ENCODE results near the gene PLA2G4A. TPM values are rescaled to one million over a fixed set of nuclear protein-coding genes. Genes with fewer than 3 reads are reported as not detected.

Gene PLA2G4A
- total RNA-seq, 4 donors from 2014 or later, result 3.0 to 4.6 (median 4.1) TPM

DNA sequence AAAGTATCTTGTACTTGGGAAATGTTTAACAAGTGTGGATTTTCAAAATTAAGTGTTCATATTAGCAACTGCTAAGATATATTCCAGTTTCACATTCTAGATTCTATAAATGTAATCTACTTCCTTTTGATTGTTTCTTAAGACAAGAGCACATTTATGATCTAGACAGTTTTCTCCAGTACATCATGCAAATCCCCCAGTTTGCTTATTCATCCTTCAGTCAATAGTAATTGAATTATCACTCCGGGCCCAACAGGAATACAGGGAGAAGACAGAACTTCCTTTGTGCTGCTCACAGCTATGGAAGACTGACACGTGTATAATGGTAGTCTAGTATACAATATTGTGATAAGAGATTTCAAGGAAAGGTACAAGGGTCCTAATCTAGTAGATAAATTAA is 14.5 kb downstream of the PLA2G4A start:
- H3K9me3 ChIP-seq, result no peaks in the 10 kb centered on the region
- 74% methylated on average over 2 of the region's 2 CpGs for WGBS
- no peak overlapping the region for H3K27ac ChIP-seq (replicated peaks in 1 of 4)
- H3K36me3 ChIP-seq, result no peaks in the 10 kb centered on the region
- no peak overlapping the region for H3K4me3 ChIP-seq
- intact Hi-C loops (cut with DNase I), result no loop called here
- no peak for TF ChIP-seq POLR2A (IDR thresholded peaks at IDR 0.05; ENCODE audit: low read depth)
- TF ChIP-seq POLR2AphosphoS5 (IDR thresholded peaks at IDR 0.05), result no peak
- TF ChIP-seq EP300 (IDR thresholded peaks at IDR 0.05), result no peak
- peaks cover 0 to 34% (median 19%) of the 10 kb centered on the region in 4 donors for H3K4me1 ChIP-seq
- no peaks in the 10 kb centered on the region for H3K27me3 ChIP-seq
- DNase-seq (ENCODE audit: extremely low spot score), result no peak

DNA sequence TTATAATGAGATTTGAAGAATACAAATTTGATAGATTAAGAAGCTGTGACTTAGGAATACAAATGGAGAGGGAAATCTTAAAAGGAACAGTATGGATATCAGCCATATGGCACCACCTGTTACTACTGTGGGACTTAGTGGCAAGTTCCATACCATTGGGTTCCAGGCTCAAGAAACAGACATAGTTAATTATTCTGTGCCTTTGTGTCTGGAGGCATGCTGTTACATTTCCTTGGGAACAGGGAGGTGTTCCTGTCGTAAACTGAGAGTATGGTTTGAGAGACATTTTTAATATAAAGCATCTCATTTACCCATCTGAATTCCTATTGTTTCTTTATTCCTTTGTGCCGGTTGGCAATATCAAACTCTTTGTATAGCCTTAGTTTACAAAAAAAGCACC is 15.2 kb downstream of the PLA2G4A start:
- intact Hi-C loops (cut with DNase I), result no loop called here
- Histone ChIP-seq H3K27ac (replicated peaks in 1 of 4) (no peak overlapping the region), H3K4me3 (no peak overlapping the region), H3K36me3 (no peaks in the 10 kb centered on the region), H3K4me1 (peaks cover 0 to 34% (median 16%) of the 10 kb centered on the region in 4 donors), H3K9me3 (no peaks in the 10 kb centered on the region), H3K27me3 (no peaks in the 10 kb centered on the region)
- no peak for DNase-seq (ENCODE audit: extremely low spot score)
- WGBS, result 88% methylated on average over 2 of the region's 2 CpGs
- TF ChIP-seq POLR2A (IDR thresholded peaks at IDR 0.05; ENCODE audit: low read depth) (no peak), EP300 (IDR thresholded peaks at IDR 0.05) (no peak), CTCF (IDR thresholded peaks at IDR 0.05) (no peak), POLR2AphosphoS5 (IDR thresholded peaks at IDR 0.05) (no peak)

DNA sequence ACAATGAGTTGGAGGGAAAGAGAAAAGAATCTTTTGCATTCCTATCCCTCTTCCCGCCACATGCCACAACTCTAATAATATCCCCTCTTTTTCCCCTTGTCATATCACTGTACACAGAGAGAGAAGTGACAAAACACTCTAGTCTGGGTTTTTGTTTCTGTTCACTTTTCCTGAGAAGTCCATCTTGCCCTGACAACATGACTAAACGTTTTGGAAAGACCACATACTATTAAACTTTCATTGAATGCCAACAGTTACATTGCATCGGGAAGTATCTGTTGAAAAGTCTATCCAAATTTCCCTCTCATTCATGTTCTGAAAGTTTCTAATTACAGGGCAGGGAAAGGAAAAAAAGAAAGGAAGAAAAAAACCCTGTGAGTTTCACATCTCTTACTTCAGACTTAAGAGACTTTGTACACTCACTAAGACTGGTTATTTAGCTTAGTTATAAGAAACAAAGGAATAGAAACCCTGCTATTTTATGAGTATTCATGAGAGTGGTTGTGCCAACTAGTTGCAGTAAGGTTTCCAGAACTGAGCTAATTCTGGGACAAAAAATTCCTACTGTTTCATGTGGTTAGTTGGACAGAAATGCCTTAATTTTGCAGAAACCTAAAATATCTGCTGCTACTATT is 16.9 kb downstream of the PLA2G4A start:
- TF ChIP-seq CTCF (IDR thresholded peaks at IDR 0.05), result no peak
- TF ChIP-seq POLR2AphosphoS5 (IDR thresholded peaks at IDR 0.05), result no peak
- no peaks in the 10 kb centered on the region for H3K36me3 ChIP-seq
- peak overlapping the region in 1 of 4 donors; percentile 9 for H3K27ac ChIP-seq (replicated peaks in 1 of 4)
- H3K4me1 ChIP-seq, result peaks cover 0 to 32% (median 16%) of the 10 kb centered on the region in 4 donors
- no peaks in the 10 kb centered on the region for H3K27me3 ChIP-seq
- H3K4me3 ChIP-seq, result no peak overlapping the region
- intact Hi-C loops (cut with DNase I), result no loop called here
- no peaks in the 10 kb centered on the region for H3K9me3 ChIP-seq
- no peak for DNase-seq (ENCODE audit: extremely low spot score)
- WGBS, result 27% methylated on average over 3 of the region's 3 CpGs

- no peaks in the 10 kb centered on the region for H3K27me3 ChIP-seq
- no peak overlapping the region for H3K4me3 ChIP-seq
- no peak for DNase-seq (ENCODE audit: extremely low spot score)
- TF ChIP-seq EP300 (IDR thresholded peaks at IDR 0.05) (no peak), CTCF (IDR thresholded peaks at IDR 0.05) (no peak), POLR2A (IDR thresholded peaks at IDR 0.05; ENCODE audit: low read depth) (no peak), POLR2AphosphoS5 (IDR thresholded peaks at IDR 0.05) (no peak)
- intact Hi-C loops (cut with DNase I), result no loop called here
- H3K36me3 ChIP-seq, result no peaks in the 10 kb centered on the region
- H3K27ac ChIP-seq (replicated peaks in 1 of 4), result no peak overlapping the region
- H3K4me1 ChIP-seq, result peaks cover 0 to 10% (median 4%) of the 10 kb centered on the region in 4 donors
- H3K9me3 ChIP-seq, result no peaks in the 10 kb centered on the region
Measured at GRCh38 chr1:186848509-186849130, 19.9 kb downstream of the PLA2G4A start.

DNA sequence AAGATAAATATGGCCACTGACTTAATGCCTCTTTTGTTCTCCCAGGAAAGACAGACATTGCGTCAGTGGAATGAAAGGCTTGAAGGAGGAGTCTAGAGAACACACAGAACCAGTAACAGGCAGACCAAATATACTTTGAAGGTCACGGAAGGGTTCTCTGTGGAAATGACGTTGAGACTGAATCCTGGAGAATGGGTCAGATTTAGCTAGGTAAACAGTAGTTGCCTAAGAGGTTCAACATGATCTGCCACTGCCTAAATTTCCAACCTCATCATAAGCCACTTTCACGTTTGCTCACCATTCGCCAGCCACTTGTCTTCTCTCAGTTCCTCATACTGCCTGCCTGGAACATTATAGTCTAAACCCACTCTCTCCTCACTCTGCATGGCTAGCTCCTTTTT is 20.5 kb downstream of the PLA2G4A start:
- Histone ChIP-seq H3K27me3 (no peaks in the 10 kb centered on the region), H3K36me3 (no peaks in the 10 kb centered on the region), H3K4me3 (no peak overlapping the region), H3K27ac (replicated peaks in 1 of 4) (peak overlapping the region in 1 of 4 donors; percentile 14), H3K4me1 (peaks cover 0 to 10% (median 4%) of the 10 kb centered on the region in 4 donors), H3K9me3 (no peaks in the 10 kb centered on the region)
- intact Hi-C loops (cut with DNase I), result no loop called here
- DNase-seq (ENCODE audit: extremely low spot score), result no peak
- no peak for TF ChIP-seq POLR2AphosphoS5 (IDR thresholded peaks at IDR 0.05)
- 75% methylated on average over 5 of the region's 5 CpGs for WGBS
